ENCODE data around the gene EXOC6B. TPM values are rescaled to one million over a fixed set of nuclear protein-coding genes. Genes with fewer than 3 reads are reported as not detected.
A peak's percentile ranks its signal among the peaks of the same experiment; 100 is the strongest.

Gene EXOC6B
- total and polyA plus RNA-seq, 2 of the 8 experiments (the other 6 are each of a cell fraction or from before 2014, with no cell fraction given): 13.5 to 33.0 TPM

DNA sequence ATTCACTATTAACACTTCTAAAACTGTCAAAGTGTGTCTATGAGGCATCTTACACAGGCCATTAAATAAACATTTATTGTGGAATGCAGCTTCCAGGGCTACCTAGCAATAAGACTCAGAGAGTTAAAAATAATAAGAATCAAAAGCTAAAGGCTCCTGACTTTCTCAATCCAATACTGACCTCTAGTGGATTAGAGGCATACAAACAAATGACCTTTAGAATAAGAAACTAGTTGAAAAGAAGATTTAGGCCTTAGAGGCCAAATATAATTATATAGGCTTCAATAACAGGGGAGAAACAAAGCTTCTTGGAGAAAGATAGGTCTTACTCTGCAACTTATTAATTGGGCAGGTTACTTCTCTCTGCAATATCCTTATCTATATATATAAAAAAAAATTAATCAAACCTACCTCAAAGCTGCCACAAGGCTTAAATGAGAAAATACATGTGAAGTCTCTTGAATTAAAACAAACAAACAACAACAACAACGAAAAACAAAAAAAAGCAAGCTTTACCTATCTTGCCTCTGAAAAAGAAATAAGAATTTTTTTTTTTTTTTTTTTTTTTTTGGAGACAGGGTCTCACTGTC, 246.1 kb downstream of the EXOC6B start:
- no peaks in the 10 kb centered on the region for H3K79me1 ChIP-seq (ENCODE audit: low read depth, low read length)
- CTCF ChIA-PET (ENCODE audit: partially characterized antibody): interaction anchor here (0.6 to 4.0 kb wide), 36 partner anchors 8 to 1031 kb away, joined by 3 to 28 read pairs (median 3); no protein-coding TSS in a partner anchor
- H2BK12ac ChIP-seq (ENCODE audit: low read depth, low read length): no peak overlapping the region
- H4K8ac ChIP-seq (ENCODE audit: extremely low read depth, insufficient read depth, low read length): no peak overlapping the region
- H3K4me1 ChIP-seq (replicated peaks in 1 of 4; ENCODE audit: control insufficient read depth in 3 of 4, insufficient read depth in 4 of 4, low read length in 3 of 4): no peaks in the 10 kb centered on the region
- H2BK20ac ChIP-seq (ENCODE audit: low read length): no peak overlapping the region
- no peak overlapping the region for H3K4ac ChIP-seq (replicated peaks; ENCODE audit: insufficient read length, low read depth, low read length)
- no peaks in the 10 kb centered on the region for H3K9me3 ChIP-seq (ENCODE audit: insufficient read depth in 2 of 2, low read depth in 1 of 2, low read length in 1 of 2)
- no peak overlapping the region for H4K5ac ChIP-seq (ENCODE audit: insufficient read length, low read depth, low read length)
- no peak overlapping the region for H3K9ac ChIP-seq (replicated peaks in 1 of 4; ENCODE audit: extremely low read depth in 1 of 4, low read depth in 3 of 4, low read length in 3 of 4)
- no peak overlapping the region for H2BK120ac ChIP-seq (replicated peaks; ENCODE audit: low read depth, low read length)
- H2BK5ac ChIP-seq (ENCODE audit: low read depth, low read length): no peak overlapping the region
- no peak overlapping the region for H2BK15ac ChIP-seq (ENCODE audit: low read length)
- no peak overlapping the region for H4K91ac ChIP-seq (replicated peaks; ENCODE audit: insufficient read length, low read length)
- peaks cover 0 to 1% of the 10 kb centered on the region in 2 experiments for H4K20me1 ChIP-seq (replicated peaks in 1 of 2; ENCODE audit: control insufficient read depth in 1 of 2, insufficient read depth in 2 of 2, low read length in 2 of 2)
- H3K27ac ChIP-seq (ENCODE audit: low read depth, low read length): no peak overlapping the region
- no peak overlapping the region for H3K4me2 ChIP-seq (ENCODE audit: insufficient read depth in 1 of 2, low read depth in 2 of 2, low read length in 2 of 2)
- no peak overlapping the region for H2AFZ ChIP-seq (ENCODE audit: low read length)
- 82% methylated on average over 1 of the region's 1 CpG; no CpG with 5 or more reads in 1 of the 2 experiments for WGBS, 2 experiments (ENCODE audit: extremely low coverage in 1 of 2, insufficient coverage in 1 of 2, insufficient read length in 1 of 2, insufficient replicate concordance in 2 of 2, low coverage in 1 of 2, low lambda C conversion rate in 2 of 2, missing lambda C conversion rate in 1 of 2)
- no peak overlapping the region for H3K18ac ChIP-seq (ENCODE audit: extremely low read depth, low read length)
- H3K14ac ChIP-seq (ENCODE audit: insufficient read length): no peak overlapping the region
- no peak overlapping the region for H2AK5ac ChIP-seq (ENCODE audit: low read depth, low read length)
- H3K23me2 ChIP-seq (ENCODE audit: low read depth, low read length): no peaks in the 10 kb centered on the region
- H3K4me3 ChIP-seq (ENCODE audit: extremely low read depth in 1 of 4, insufficient read depth in 2 of 4, low read depth in 3 of 4, low read length in 4 of 4): no peak overlapping the region
- H3K36me3 ChIP-seq (ENCODE audit: control insufficient read depth in 2 of 4, insufficient read depth in 4 of 4, low read length in 3 of 4): no peaks in the 10 kb centered on the region
- POLR2A ChIA-PET (ENCODE audit: partially characterized antibody): interaction anchor here (0.6 kb wide), 1 partner anchor 601 kb away, joined by 3 read pairs; no protein-coding TSS in a partner anchor
- H3K56ac ChIP-seq (replicated peaks; ENCODE audit: insufficient read length, low read depth, low read length): no peak overlapping the region
- H3K27me3 ChIP-seq (replicated peaks in 1 of 4; ENCODE audit: control insufficient read depth in 3 of 4, extremely low read depth in 1 of 4, insufficient read depth in 3 of 4, low read length in 3 of 4): no peaks in the 10 kb centered on the region
- DNase-seq (ENCODE audit: low read depth in 1 of 2, low spot score in 2 of 2): no peak
- no peak for FAIRE-seq
- no peak for TF ChIP-seq SP1 (IDR thresholded peaks at IDR 0.05; ENCODE audit: low read depth, low read length)
- peak; percentile 77 to 85 for TF ChIP-seq RAD21 (IDR thresholded peaks at IDR 0.05 in 1 of 2, conservative IDR thresholded peaks at IDR 0.05 in 1 of 2; ENCODE audit: low read depth in 2 of 2, low read length in 2 of 2)
- TF ChIP-seq, protein P1, sequence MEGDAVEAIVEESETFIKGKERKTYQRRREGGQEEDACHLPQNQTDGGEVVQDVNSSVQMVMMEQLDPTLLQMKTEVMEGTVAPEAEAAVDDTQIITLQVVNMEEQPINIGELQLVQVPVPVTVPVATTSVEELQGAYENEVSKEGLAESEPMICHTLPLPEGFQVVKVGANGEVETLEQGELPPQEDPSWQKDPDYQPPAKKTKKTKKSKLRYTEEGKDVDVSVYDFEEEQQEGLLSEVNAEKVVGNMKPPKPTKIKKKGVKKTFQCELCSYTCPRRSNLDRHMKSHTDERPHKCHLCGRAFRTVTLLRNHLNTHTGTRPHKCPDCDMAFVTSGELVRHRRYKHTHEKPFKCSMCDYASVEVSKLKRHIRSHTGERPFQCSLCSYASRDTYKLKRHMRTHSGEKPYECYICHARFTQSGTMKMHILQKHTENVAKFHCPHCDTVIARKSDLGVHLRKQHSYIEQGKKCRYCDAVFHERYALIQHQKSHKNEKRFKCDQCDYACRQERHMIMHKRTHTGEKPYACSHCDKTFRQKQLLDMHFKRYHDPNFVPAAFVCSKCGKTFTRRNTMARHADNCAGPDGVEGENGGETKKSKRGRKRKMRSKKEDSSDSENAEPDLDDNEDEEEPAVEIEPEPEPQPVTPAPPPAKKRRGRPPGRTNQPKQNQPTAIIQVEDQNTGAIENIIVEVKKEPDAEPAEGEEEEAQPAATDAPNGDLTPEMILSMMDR (IDR thresholded peaks at IDR 0.05; ENCODE audit: control extremely low read depth in 1 of 3, insufficient read depth in 1 of 3, low read depth in 1 of 3, low read length in 3 of 3): peak in 2 of 3 experiments; percentile 39 to 48; a peak in 2 of 4 replicates
- H3K23ac ChIP-seq (ENCODE audit: insufficient read length): no peak overlapping the region
- H3K79me2 ChIP-seq (ENCODE audit: control insufficient read depth in 1 of 2, insufficient read depth in 2 of 2, low read length in 2 of 2): no peaks in the 10 kb centered on the region
